GM18951 (cell line): ENCODE measurements around the gene NIN.

Experiments used
- POLR2A ChIP-seq: IDR thresholded peaks from 4 replicates; pipeline ENCODE4 v1.6.1; 2011; ENCODE audit warnings: mild to moderate bottlenecking; ENCODE audit not compliant: insufficient read length, insufficient read depth; ENCODE audit errors: extremely low read depth
- in situ Hi-C: fragments of 300-500 bp; cut with MboI; formaldehyde crosslinking; loops from one replicate; pipeline ENCODE4 v1.12.0; 2022; ENCODE audit warnings: low sequenced_read_pairs, mixed read lengths, inconsistent platforms; ENCODE audit not compliant: unreplicated experiment

Gene NIN

DNA sequence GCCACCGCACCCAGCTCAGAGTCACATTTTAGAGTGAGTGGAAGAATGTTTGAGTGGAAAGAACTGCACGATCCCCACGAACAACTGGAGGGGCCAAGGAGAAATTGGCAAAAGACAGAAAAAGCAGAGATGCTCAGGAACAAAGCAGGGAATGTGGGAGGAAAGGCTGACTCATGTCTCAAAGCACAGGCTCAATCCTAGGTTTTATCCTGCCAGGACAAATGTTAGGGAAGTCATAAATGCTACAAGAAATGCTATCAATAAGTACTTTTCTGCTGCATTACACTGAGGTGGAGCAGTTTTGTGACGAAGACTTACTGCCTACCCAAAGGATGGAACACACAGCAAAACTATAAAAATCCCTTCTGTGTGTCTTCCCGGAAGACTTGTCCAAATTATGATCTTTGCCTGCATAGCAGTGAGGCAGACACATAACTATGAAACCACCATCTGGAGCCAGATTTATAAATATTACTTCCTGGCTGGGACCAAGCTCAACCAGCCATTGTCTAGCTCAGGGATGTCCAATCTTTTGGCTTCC, 26.7 kb downstream of the NIN start:
- TF ChIP-seq POLR2A = no peak
- in situ Hi-C loops = no loop called here

DNA sequence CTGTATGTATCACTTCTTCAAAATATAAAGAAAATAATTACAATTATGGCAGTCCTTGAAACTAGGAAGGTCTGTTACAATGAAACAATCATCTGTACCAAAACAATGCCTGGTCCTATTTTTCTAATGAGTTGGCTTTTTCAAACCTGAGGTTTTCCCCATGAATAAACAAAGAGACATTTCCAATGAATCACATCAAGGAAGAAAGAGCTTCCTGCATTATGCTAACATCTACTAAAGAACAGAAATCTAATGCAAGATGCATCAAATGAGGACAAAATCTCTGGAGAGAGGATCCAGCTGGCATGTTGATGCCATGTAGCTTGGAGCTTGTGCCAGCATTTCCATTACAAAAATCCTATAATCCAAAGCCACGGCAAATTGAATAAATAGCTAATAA, 29.3 kb downstream of the NIN start:
- in situ Hi-C loops = no loop called here
- no peak for TF ChIP-seq POLR2A

DNA sequence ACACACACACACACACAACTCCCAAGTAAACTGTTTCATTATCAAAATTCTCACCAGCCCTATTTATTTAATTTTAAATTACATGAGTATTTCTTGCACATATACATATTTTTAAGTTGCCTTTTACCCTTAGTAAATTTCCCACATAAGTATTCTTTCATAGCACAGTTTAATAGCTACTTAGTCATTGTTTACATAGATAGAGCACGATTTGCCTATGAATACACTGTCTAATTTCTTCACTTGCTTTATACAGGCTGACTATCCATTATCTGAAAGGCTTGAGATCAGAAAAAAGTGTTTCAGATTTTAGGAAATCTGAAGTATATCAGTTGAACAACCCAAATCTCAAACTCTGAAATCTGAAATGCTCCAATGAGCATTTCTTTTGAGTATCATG, 30.9 kb downstream of the NIN start:
- TF ChIP-seq POLR2A = no peak
- in situ Hi-C loops = no loop called here

DNA sequence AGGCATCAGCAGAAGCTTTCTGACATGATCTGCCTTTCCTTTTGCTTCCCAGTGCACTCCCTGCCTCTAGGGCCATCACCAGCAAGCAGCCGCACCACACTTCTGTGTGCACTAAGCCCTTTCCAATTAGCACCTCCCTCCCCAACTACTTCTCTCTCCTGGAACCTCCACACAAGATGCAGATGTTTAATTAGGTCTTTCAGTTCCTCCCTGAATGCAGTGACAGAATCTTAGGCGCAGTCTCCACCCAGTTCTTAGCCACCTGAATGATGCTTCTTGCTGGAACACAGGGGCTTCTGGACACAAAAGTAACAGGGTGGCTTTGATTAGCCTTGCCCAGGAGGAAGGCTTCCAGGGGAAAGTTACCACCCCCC, 32.9 kb downstream of the NIN start:
- in situ Hi-C loops = no loop called here
- no peak for TF ChIP-seq POLR2A

DNA sequence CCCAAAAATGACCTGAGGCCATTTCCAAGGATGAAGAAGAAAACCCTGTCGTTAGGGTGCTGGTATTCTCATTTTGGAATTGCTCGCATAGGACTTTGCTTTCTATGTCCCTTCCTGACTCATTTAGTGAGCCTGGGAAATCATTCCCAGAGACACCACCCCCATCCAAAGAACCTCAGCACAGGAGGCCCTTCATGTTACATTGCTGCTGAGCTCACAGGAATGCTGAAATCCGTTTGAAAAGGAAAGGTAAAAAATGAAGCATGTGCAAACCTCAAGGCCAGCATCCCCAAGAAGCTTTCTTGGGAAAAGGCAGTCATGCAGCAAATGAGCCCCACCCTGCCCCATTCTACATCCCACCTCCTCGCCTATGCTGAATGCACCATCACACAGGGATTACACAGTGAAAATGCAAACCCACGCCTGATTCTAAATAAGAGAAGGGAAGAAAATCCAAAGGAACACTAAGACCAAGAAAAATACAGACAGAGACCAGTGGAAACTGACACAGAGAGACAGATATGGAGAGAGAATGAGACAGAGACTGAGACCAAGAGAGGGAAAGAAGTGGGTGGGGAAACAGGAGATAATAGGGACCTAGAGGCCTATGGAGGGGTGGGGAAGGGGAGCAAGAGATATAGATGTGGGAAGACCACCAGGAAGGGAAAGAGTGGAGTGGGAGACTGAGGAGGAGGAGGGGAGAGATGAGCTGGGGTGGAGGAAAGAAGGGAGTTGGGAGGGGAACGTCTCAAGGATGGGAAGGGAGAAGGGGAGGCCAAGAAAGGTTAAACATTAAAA, 33.5 kb downstream of the NIN start:
- no peak for TF ChIP-seq POLR2A
- in situ Hi-C loops = no loop called here

DNA sequence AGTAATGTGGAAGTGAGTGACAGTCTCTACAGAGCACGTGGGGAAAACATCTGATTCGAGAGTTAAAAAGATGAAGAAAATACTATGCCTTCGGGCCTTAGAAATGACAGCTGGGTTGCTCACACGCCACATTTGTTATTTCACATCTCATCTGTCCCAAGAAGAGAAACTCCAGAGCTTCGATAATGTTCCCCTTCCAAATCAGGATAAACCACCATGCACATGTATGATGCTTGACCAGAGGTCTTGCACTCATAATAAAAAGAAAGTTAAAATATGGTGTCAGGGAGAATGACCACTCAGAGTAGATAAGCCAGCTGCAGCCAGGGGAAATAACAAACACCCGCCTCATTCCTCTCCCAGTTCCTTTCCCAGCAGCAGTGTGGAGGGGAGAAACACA, 34.6 kb downstream of the NIN start:
- TF ChIP-seq POLR2A = no peak
- in situ Hi-C loops = no loop called here

DNA sequence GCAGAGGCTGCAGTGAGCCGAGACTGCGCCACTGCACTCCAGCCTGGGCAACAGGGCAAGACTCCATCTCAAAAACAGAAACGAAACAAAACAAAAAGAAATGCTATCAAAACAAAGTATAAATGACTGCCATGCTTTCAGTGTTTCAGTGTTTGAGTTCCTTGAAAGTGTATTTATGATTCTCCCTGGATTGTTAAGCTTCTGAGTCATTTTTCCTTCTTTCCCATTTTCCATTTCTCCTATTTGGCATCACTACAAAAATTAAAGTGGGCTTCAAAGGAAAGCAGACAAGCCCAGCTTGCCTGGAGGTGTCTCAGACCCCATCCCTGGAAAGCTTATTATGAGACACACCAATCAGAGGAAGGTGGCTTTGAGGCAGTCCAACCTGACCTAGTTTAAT, 35.1 kb downstream of the NIN start:
- TF ChIP-seq POLR2A = no peak
- in situ Hi-C loops = no loop called here

DNA sequence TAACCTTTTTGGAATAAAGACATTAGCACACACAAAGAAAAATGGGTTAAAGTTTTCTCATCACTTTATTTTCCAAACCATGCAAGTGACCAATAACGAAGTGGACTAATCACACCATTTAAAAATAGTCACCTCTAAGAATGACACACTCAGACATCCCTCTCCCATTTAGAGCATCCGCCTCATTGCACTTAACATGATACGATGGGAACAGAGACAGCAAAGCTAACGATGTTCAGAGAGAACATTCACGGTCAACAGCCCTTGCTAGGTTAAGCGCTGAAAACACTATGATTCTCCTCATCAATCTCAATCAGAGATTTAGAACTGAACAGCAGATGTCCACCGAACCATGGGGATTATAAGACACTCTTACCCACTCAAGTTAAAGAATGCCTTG, 35.8 kb downstream of the NIN start:
- no peak for TF ChIP-seq POLR2A
- in situ Hi-C loops = no loop called here

DNA sequence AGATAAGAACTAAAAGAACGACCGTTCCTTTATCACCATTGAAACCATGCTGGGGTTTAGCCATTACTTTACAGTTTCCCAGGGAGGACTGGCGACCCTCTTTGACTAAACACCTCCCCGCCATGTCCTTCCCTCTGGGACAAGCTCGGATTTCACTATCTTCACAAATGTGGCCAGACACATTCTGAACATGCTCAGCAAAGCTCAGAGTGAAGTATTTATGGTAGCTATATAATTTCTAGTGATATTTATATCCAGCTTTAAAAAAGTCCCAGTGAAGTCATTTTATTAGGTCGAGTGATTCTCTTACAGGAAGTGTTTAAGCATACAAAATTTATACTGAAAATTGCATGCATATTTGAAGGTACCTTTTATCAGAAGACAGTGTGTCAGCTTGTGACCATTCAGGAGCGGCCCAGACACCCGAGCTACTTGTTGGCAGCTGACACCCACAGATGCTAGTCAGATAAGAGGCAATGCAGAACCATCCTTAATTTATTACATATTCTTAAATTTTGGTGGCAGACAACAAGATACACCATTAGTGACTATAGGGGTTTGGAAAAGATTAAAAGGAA, 36.8 kb downstream of the NIN start:
- in situ Hi-C loops = no loop called here
- no peak for TF ChIP-seq POLR2A

DNA sequence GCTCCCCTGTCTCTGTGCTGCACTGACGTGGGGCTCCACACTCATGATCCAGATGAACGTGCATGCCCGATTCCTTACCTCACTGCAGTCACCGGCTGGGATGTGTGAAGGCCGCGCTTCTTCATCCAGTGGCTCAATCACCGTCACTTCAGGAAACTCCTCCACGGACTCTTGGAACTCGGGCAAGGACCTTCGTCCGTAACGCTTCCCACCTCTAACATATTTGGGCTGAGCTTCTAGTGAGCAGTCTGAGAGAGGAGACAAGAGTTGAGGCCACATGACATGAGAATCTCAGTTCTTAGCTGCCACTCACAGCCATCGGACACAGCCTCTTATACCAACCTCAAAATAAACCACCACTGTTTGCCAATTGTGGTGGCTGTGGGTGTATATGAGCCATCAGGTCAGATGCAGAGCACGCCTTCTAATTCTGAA, 38.3 kb downstream of the NIN start:
- TF ChIP-seq POLR2A = peak; percentile 22
- in situ Hi-C loops = no loop called here

DNA sequence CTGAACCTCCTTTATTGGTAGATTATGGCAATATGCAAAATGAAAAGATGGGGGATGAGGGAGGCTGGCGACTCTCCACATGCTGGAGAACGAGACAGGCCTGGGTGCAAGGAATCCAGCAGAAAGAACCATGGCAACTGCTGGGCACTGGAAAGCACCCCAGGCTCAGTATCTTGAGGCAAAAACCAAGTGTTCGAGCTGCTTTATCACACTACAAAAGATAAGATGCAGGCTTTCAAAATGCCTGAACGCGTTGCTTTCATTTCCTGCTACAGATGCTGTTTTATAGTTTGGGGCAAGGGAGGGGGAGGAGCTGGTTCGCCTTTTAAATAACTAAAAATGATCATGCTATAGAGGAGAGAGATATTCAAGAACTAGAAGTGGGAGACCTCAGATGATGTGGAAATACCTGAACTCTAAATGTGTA, 38.9 kb downstream of the NIN start:
- in situ Hi-C loops = no loop called here
- TF ChIP-seq POLR2A = no peak

DNA sequence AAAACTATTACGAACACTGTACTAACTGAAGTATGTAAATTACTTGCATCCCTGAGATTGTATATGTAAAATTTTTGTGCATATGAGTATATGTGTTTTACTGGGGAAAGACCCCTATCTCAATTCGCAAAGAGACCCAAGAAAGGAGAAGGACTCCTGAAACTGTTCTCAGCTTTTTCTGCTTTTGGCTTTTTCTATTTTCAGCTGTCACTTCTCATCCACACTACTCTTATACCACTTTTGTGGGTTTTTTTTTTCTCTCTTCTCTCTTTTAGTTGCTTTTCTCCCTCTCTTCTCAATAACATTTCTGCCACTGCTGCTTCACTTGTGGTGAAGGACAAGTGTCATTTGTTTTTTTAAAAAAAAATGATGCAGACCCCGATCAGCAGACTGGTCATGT, 39.8 kb downstream of the NIN start:
- no peak for TF ChIP-seq POLR2A
- in situ Hi-C loops = no loop called here

DNA sequence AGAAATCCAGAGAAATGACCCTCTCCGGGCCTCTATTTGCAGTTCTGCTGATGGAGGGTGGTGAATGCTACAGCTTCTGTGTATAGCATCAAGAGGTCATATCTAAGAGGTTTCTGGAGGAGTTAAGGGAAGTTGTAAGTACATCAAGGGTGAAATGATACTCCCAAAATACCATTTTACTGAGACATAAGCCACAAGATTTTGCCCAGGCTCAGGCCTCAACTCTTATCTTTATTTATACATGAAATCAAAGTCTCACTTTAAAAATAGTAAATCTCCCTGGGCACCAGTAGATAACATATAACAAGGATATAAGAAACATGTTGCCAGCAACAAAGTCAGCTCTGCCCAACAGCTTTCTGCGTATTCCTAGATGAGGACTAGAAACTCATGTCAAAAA, 40.4 kb downstream of the NIN start:
- in situ Hi-C loops = no loop called here

More for the DNA sequence above, 40.4 kb downstream of the NIN start:
- no peak for TF ChIP-seq POLR2A
